ENCODE measurements around the gene SYNE3.

- no peak for TF ChIP-seq POLR2A (IDR thresholded peaks at IDR 0.05)
- TF ChIP-seq CTCF (IDR thresholded peaks at IDR 0.05) = no peak
These were observed 17.0 kb upstream of the SYNE3 start for GRCh38 chr14:95533391-95533821.
